GM12878 (cell line): Measurements from ENCODE around the gene BCAS3. TPM values are rescaled to one million over a fixed set of nuclear protein-coding genes. Genes with fewer than 3 reads are reported as not detected.

Source experiments
- ATAC-seq: fragments of 200-7000 bp; cut with Tn5 transposase; 3 replicates; pipeline ENCODE4 v1.9.1; 2020; ENCODE audit warnings: mild to moderate bottlenecking, moderate library complexity
- BruUV-seq: library from RNA; stranded (reverse); fragments of 400-500 nt; replicated peaks from 2 replicates; lab custom pipeline; 2021; lab: Mats Ljungman, UMichigan
- CTCF ChIA-PET: fragments of 300-600 bp; sonication (Branson Sonifier 250); formaldehyde crosslinking; extraction: SDS; loops from one replicate; lab custom pipeline; 2021; ENCODE audit warnings: inconsistent platforms; lab: Yijun Ruan, JAX
- POLR2A ChIA-PET: fragments of 350-600 bp; formaldehyde crosslinking; extraction: SDS; loops from one replicate; lab custom pipeline; 2021; ENCODE audit warnings: inconsistent platforms; lab: Charles Lee
- RAD21 ChIA-PET: fragments of 300-600 bp; sonication (Branson Sonifier 250); formaldehyde crosslinking; loops from one replicate; lab custom pipeline; 2023; ENCODE audit warnings: antibody characterized with exemption; ENCODE audit not compliant: unreplicated experiment; lab: Charles Lee
- SMC1A ChIA-PET: fragments of 300-600 bp; sonication (Branson Sonifier 250); formaldehyde crosslinking; loops from one replicate; lab custom pipeline; 2023; ENCODE audit not compliant: unreplicated experiment, uncharacterized antibody; lab: Charles Lee
- DNase-seq: peaks from one replicate; pipeline ENCODE4 v3.0.0-alpha.2; 2011; ENCODE audit warnings: low read depth, low spot score
- FAIRE-seq: peaks from 3 replicates; lab custom pipeline; 2011; peaks lifted over from hg19 to GRCh38; lab: Jason Lieb, UNC
- H2AFZ ChIP-seq: 2 replicates; pipeline ENCODE4 v1.6.0; 2011; ENCODE audit warnings: low read depth, low read length, control low read depth; ENCODE audit not compliant: control insufficient read depth
- H3K27ac ChIP-seq: 2 replicates; pipeline ENCODE4 v1.5.1; 2011; ENCODE audit warnings: control low read depth; ENCODE audit not compliant: control insufficient read depth, insufficient read depth
- H3K27me3 ChIP-seq, 2 experiments: replicated peaks in 1 of 2; 2 replicates each; pipeline versions ENCODE4 v1.6.0 to v1.6.1; 2011; ENCODE audit warnings: low read length in 1 of 2; ENCODE audit not compliant: control insufficient read depth in 2 of 2, insufficient read depth in 2 of 2
- H3K36me3 ChIP-seq, 2 experiments: 2 replicates each; pipeline ENCODE4 v1.5.1; 2011; ENCODE audit warnings: low read length in 1 of 2; ENCODE audit not compliant: control insufficient read depth in 2 of 2, insufficient read depth in 2 of 2
- H3K4me1 ChIP-seq: 2 replicates; pipeline ENCODE4 v1.6.1; 2011; ENCODE audit warnings: mild to moderate bottlenecking, low read length, moderate library complexity, mixed read lengths; ENCODE audit not compliant: control insufficient read depth, insufficient read depth
- H3K4me2 ChIP-seq: 2 replicates; pipeline ENCODE4 v1.6.0; 2011; ENCODE audit warnings: control low read depth; ENCODE audit not compliant: control insufficient read depth, insufficient read depth
- H3K4me3 ChIP-seq: fragments of 200-600 bp; sonication (generic); 2 replicates; pipeline ENCODE4 v1.5.1; 2016
- H3K79me2 ChIP-seq: 2 replicates; pipeline ENCODE4 v1.6.0; 2011; ENCODE audit warnings: low read length; ENCODE audit not compliant: control insufficient read depth, insufficient read depth
- H3K9ac ChIP-seq: 2 replicates; pipeline ENCODE4 v1.8.0; 2011; ENCODE audit warnings: low read length, control low read depth, mixed read lengths; ENCODE audit not compliant: control insufficient read depth, insufficient read depth
- H3K9me3 ChIP-seq: replicated peaks from 3 replicates; pipeline ENCODE4 v1.5.1; 2011; ENCODE audit warnings: mild to moderate bottlenecking, low read length; ENCODE audit not compliant: control insufficient read depth, insufficient read depth
- H4K20me1 ChIP-seq: 2 replicates; pipeline ENCODE4 v1.6.0; 2011; ENCODE audit not compliant: control insufficient read depth, insufficient read depth
- ETV6 ChIP-seq, 2 experiments: fragments of 450-650 bp in 1 of 2; IDR thresholded peaks in 1 of 2; conservative IDR thresholded peaks in 1 of 2; 2 replicates each; pipeline ENCODE4 v1.6.1; 2014; ENCODE audit warnings: antibody characterized with exemption in 1 of 2, borderline replicate concordance in 1 of 2, low read depth in 1 of 2, mild to moderate bottlenecking in 1 of 2, moderate library complexity in 1 of 2
- NFXL1 ChIP-seq: fragments of 450-650 bp; IDR thresholded peaks from 2 replicates; pipeline ENCODE4 v1.6.1; 2017; ENCODE audit warnings: antibody characterized with exemption, mild to moderate bottlenecking, borderline replicate concordance
- WGBS: methylation state at CpG from one replicate; pipeline ENCODE4 v1.1.6; 2016; ENCODE audit warnings: low lambda C conversion rate; ENCODE audit not compliant: insufficient replicate concordance, insufficient coverage; ENCODE audit errors: missing lambda C conversion rate; 5-methylcytosine and 5-hydroxymethylcytosine counted together
- in situ Hi-C: fragments of 300-500 bp; cut with MboI; formaldehyde crosslinking; loops from 9 replicates; pipeline ENCODE4 v1.14.3; 2018; ENCODE audit warnings: mixed read lengths
- intact Hi-C: fragments of 100-400 bp; cut with micrococcal nuclease; formaldehyde crosslinking; loops from one replicate; pipeline ENCODE4 v1.14.2; 2022; ENCODE audit not compliant: unreplicated experiment
- polyA plus RNA-seq, 11 experiments: library from polyadenylated mRNA; depleted of rRNA in 4 of 11; unstranded in 6 of 11; stranded (reverse) in 5 of 11; fragments of >200 nt; fragmentation: Nextera tagmentation in 4 of 11; fragmentation: Illumina TruSeq in 1 of 11; extraction: Ambion mirVana in 4 of 11; extraction: Trizol in 1 of 11; gene quantifications; 1 replicate in 1 of 11; 2 replicates in 10 of 11; pipeline versions ENCODE4 v1.2.1 to v1.2.3, GENCODE V29; 2011 to 2016; ENCODE audit warnings: inconsistent platforms in 2 of 11, missing spikeins in 2 of 11, low read depth in 1 of 11
- total RNA-seq, 4 experiments: library from RNA; depleted of rRNA in 3 of 4; stranded (reverse); fragments of >200 nt in 3 of 4; fragmentation: Illumina TruSeq in 1 of 4; extraction: Trizol in 1 of 4; gene quantifications; 2 replicates each; pipeline versions ENCODE4 v1.2.1 to v1.2.3, GENCODE V29; 2013 to 2021
- TF ChIP-seq, protein P1 (sequence below): fragments of 450-650 bp; IDR thresholded peaks from 2 replicates; pipeline ENCODE4 v1.6.1; 2018; ENCODE audit warnings: borderline replicate concordance, mild to moderate bottlenecking; ENCODE audit not compliant: partially characterized antibody
- TF ChIP-seq, protein P2 (sequence below): IDR thresholded peaks from 2 replicates; pipeline ENCODE4 v1.6.1; 2012; ENCODE audit warnings: low read length, inconsistent platforms

The BCAS3 gene
- total and polyA plus RNA-seq, 10 of the 15 experiments (the other 5 are each of a cell fraction or from before 2014, with no cell fraction given): 2.1 to 11.0 (median 6.6) TPM

DNA sequence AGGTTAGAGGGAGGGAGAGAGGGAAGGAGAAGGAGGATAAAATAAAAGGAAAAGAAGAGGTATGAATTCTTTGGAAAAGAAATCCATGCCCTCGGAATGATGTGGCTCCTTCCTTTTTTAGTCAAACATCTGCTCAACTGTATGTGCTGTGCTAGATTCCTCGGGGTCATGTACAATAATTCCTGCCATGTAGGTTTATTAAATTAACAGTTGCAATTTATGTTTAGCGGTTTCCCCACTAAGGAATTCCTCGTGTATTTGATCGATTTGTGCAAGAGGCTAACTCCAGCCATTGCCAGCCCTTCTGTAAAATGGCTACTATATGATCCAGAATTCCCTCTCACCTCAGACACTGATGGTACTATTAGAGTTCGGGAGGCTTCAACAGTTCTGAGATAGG is 639.0 kb downstream of the BCAS3 start:
- ChIA-PET RAD21 (no interaction called here), SMC1A (no interaction called here), CTCF (no interaction called here), POLR2A (no interaction called here)
- Histone ChIP-seq H3K9ac (no peak overlapping the region), H3K4me2 (no peak overlapping the region), H3K9me3 (no peaks in the 10 kb centered on the region), H2AFZ (no peak overlapping the region), H3K27ac (no peak overlapping the region), H3K4me3 (no peak overlapping the region), H4K20me1 (no peaks in the 10 kb centered on the region), H3K27me3 (no peaks in the 10 kb centered on the region), H3K4me1 (no peaks in the 10 kb centered on the region), H3K79me2 (no peaks in the 10 kb centered on the region), H3K36me3 (no peaks in the 10 kb centered on the region)
- TF ChIP-seq NFXL1: peak; percentile 24; the same call in 1 of the 2 replicates
- TF ChIP-seq, protein P1, sequence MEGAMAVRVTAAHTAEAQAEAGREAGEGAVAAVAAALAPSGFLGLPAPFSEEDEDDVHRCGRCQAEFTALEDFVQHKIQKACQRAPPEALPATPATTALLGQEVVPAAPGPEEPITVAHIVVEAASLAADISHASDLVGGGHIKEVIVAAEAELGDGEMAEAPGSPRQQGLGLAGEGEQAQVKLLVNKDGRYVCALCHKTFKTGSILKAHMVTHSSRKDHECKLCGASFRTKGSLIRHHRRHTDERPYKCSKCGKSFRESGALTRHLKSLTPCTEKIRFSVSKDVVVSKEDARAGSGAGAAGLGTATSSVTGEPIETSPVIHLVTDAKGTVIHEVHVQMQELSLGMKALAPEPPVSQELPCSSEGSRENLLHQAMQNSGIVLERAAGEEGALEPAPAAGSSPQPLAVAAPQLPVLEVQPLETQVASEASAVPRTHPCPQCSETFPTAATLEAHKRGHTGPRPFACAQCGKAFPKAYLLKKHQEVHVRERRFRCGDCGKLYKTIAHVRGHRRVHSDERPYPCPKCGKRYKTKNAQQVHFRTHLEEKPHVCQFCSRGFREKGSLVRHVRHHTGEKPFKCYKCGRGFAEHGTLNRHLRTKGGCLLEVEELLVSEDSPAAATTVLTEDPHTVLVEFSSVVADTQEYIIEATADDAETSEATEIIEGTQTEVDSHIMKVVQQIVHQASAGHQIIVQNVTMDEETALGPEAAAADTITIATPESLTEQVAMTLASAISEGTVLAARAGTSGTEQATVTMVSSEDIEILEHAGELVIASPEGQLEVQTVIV: no peak
- in situ Hi-C loops (no loop called here), intact Hi-C loops (no loop called here)
- FAIRE-seq: no peak
- DNase-seq: no peak
- no peak for ATAC-seq
- BruUV-seq: no TSS peak
- 17% methylated on average over 6 of the region's 6 CpGs for WGBS

DNA sequence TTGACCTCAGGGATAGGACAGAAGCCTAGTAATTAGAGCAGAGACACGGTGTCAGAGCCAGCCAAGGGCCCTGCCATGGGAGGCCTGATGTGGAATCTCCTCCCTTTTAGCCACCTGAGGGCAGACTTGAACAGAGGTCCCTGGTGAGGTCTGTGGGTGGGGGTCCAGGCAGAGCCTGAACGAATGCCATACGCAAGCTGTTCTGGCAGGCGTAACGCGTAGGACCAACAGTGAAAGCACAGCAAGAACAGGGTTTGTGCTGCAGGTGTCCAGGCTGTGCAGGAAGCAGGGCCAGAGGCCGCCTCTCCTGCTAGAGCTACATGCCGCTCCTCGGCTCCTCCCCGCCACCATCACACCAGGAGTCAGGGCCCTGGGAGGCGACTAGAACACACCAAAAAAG is 640.1 kb downstream of the BCAS3 start:
- no peaks in the 10 kb centered on the region for H3K9me3 ChIP-seq
- H3K4me1 ChIP-seq: no peaks in the 10 kb centered on the region
- H3K9ac ChIP-seq: no peak overlapping the region
- H3K4me3 ChIP-seq: no peak overlapping the region
- no peaks in the 10 kb centered on the region for H4K20me1 ChIP-seq
- no peak overlapping the region for H2AFZ ChIP-seq
- no peaks in the 10 kb centered on the region for H3K36me3 ChIP-seq
- ATAC-seq (no peak), FAIRE-seq (no peak), DNase-seq (no peak)
- no TSS peak for BruUV-seq
- no peaks in the 10 kb centered on the region for H3K79me2 ChIP-seq
- POLR2A ChIA-PET: interaction anchor here (0.6 kb wide), 1 partner anchor 962 kb away, joined by 3 read pairs; no protein-coding TSS in a partner anchor
- TF ChIP-seq, protein P2, sequence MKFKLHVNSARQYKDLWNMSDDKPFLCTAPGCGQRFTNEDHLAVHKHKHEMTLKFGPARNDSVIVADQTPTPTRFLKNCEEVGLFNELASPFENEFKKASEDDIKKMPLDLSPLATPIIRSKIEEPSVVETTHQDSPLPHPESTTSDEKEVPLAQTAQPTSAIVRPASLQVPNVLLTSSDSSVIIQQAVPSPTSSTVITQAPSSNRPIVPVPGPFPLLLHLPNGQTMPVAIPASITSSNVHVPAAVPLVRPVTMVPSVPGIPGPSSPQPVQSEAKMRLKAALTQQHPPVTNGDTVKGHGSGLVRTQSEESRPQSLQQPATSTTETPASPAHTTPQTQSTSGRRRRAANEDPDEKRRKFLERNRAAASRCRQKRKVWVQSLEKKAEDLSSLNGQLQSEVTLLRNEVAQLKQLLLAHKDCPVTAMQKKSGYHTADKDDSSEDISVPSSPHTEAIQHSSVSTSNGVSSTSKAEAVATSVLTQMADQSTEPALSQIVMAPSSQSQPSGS: no peak
- 0 out of 4 replicates have a peak, but pooled peaks of 1 of the 2 experiments have one; percentile 18 for TF ChIP-seq ETV6 (conservative IDR thresholded peaks at IDR 0.05 in 1 of 2, IDR thresholded peaks at IDR 0.05 in 1 of 2; ENCODE audit: borderline replicate concordance in 1 of 2, low read depth in 1 of 2)
- TF ChIP-seq, all 136 proteins: peak for 1
- CTCF ChIA-PET: no interaction called here
- SMC1A ChIA-PET: no interaction called here
- in situ Hi-C loops: no loop called here
- intact Hi-C loops: no loop called here
- no peak overlapping the region for H3K27ac ChIP-seq
- RAD21 ChIA-PET: no interaction called here
- 74% methylated on average over 10 of the region's 11 CpGs for WGBS
- H3K4me2 ChIP-seq: no peak overlapping the region
- no peaks in the 10 kb centered on the region for H3K27me3 ChIP-seq
